Upper lobe of left lung (tissue), 6 donors: ENCODE measurements around the gene SUMF1. TPM values are rescaled to one million over a fixed set of nuclear protein-coding genes. Genes with fewer than 3 reads are reported as not detected.

ENCODE experiments used
- ATAC-seq, 2 donors: fragments of 200-7000 bp; cut with Tn5 transposase; one replicate each; pipeline ENCODE4 v1.9.1; 2022; ENCODE audit warnings: mild to moderate bottlenecking in 2 of 2, moderate library complexity in 2 of 2; ENCODE audit not compliant: low FRiP score in 2 of 2
- DNase-seq, 2 donors: peaks; one replicate each; pipeline ENCODE4 v3.0.0-alpha.2; 2019 to 2020
- H3K27ac ChIP-seq, 4 donors: fragments of 200-600 bp; sonication (generic); one replicate each; pipeline ENCODE4 v1.5.1; 2016 to 2019
- H3K27me3 ChIP-seq, 4 donors: fragments of 200-600 bp; sonication (generic); one replicate each; pipeline ENCODE4 v1.5.1; 2017 to 2019
- H3K36me3 ChIP-seq, 4 donors: fragments of 200-600 bp; sonication (generic); one replicate each; pipeline ENCODE4 v1.5.1; 2016 to 2019
- H3K4me1 ChIP-seq, 4 donors: fragments of 200-600 bp; sonication (generic); one replicate each; pipeline ENCODE4 v1.5.1; 2018 to 2019
- H3K4me3 ChIP-seq, 4 donors: fragments of 200-600 bp; sonication (generic); one replicate each; pipeline ENCODE4 v1.5.1; 2017 to 2019; ENCODE audit warnings: mild to moderate bottlenecking in 2 of 4, moderate library complexity in 1 of 4
- H3K9me3 ChIP-seq, 4 donors: fragments of 200-600 bp; sonication (generic); one replicate each; pipeline ENCODE4 v1.5.1; 2018 to 2019
- EP300 ChIP-seq, 4 donors: sonication (generic); formaldehyde crosslinking; IDR thresholded peaks; one replicate each; pipeline ENCODE4 v1.5.1; 2017; ENCODE audit warnings: antibody characterized with exemption in 4 of 4, control low read depth in 2 of 4
- POLR2A ChIP-seq, 4 donors: fragments of 450-650 bp; IDR thresholded peaks; one replicate each; pipeline ENCODE4 v1.5.1; 2016 to 2017; ENCODE audit warnings: antibody characterized with exemption in 4 of 4, mild to moderate bottlenecking in 2 of 4
- POLR2AphosphoS5 ChIP-seq, 2 donors: sonication (generic); formaldehyde crosslinking; IDR thresholded peaks; one replicate each; pipeline ENCODE4 v1.5.1; 2017; ENCODE audit warnings: antibody characterized with exemption in 2 of 2
- WGBS, 2 donors: methylation state at CpG; one replicate each; pipeline ENCODE4 v1.1.5; 2017 to 2018; 5-methylcytosine and 5-hydroxymethylcytosine counted together
- total RNA-seq, 6 donors: library from RNA; depleted of rRNA in 4 of 6; stranded (reverse); fragments of >200 nt in 4 of 6; gene quantifications; one replicate each; pipeline versions ENCODE4 v1.1.0 to v1.2.1, GENCODE V29; 2016 to 2021
- TF ChIP-seq, protein P1 (sequence below), 6 experiments: fragments of 450-650 bp in 4 of 6; fragments of 200-600 bp in 2 of 6; sonication (generic) in 2 of 6; IDR thresholded peaks; one replicate each; pipeline ENCODE4 v1.5.1; 2016 to 2019; ENCODE audit warnings: antibody characterized with exemption in 6 of 6
- donor health status: DM: no; HTN: no; CAD: no; lungs with moderate emphysema.
- donor health status: DM: no; HTN: yes; CAD: no; lungs with severe emphysema.

The SUMF1 gene
- total RNA-seq, 6 donors from 2014 or later = 34.5 to 63.0 (median 54.0) TPM

DNA sequence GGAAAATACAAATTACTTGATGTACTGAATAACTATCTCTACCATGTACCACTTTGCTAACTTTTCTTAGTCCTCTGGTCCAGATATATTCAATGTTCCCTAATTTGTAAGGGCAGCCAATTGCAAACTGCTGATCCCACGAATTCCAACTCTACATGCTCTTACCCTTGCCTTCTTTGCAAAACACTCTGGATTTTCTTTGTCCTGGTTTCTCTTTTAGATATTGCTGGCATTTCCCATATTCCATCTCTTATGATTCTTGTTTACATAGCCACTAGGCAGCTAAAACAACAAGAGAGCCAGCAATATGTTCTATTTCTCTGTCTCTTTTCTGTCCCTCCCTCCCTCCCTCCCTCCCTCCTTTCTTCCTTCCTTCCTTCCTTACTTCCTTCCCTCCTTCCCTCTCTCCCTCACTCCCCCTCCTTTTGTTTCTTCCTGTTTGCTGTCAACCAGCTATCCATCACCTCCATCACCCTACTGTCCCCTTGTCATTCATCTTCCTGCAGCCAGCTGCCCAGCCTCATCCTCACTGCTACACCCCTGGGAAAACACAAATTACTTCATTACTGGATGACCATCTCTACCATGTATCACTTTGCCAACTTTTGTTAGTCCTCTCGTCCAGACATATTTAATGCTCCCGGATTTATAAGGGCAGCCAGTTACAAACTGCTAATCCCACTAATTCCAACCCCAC is 130.1 kb downstream of the SUMF1 start:
- WGBS, 2 donors = 51 to 66% methylated on average over 3 of the region's 3 CpGs
- H3K4me3 ChIP-seq = no peak overlapping the region
- no peaks in the 10 kb centered on the region for H3K36me3 ChIP-seq
- H3K27ac ChIP-seq = peak overlapping the region in 1 of 4 donors; percentile 42
- no peak for ATAC-seq
- DNase-seq = no peak
- H3K4me1 ChIP-seq = peaks cover 0 to 8% (median 4%) of the 10 kb centered on the region in 4 donors
- H3K9me3 ChIP-seq = no peaks in the 10 kb centered on the region
- TF ChIP-seq, protein P1, sequence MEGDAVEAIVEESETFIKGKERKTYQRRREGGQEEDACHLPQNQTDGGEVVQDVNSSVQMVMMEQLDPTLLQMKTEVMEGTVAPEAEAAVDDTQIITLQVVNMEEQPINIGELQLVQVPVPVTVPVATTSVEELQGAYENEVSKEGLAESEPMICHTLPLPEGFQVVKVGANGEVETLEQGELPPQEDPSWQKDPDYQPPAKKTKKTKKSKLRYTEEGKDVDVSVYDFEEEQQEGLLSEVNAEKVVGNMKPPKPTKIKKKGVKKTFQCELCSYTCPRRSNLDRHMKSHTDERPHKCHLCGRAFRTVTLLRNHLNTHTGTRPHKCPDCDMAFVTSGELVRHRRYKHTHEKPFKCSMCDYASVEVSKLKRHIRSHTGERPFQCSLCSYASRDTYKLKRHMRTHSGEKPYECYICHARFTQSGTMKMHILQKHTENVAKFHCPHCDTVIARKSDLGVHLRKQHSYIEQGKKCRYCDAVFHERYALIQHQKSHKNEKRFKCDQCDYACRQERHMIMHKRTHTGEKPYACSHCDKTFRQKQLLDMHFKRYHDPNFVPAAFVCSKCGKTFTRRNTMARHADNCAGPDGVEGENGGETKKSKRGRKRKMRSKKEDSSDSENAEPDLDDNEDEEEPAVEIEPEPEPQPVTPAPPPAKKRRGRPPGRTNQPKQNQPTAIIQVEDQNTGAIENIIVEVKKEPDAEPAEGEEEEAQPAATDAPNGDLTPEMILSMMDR (IDR thresholded peaks at IDR 0.05) = no peak
- TF ChIP-seq POLR2AphosphoS5 (IDR thresholded peaks at IDR 0.05) (peak in 1 of 2 donors; percentile 26), POLR2A (IDR thresholded peaks at IDR 0.05) (no peak), EP300 (IDR thresholded peaks at IDR 0.05) (no peak)
- no peaks in the 10 kb centered on the region for H3K27me3 ChIP-seq

GRCh38 chr3:4335840-4336562 is 131.1 kb downstream of the SUMF1 start:
- DNase-seq = no peak
- Histone ChIP-seq H3K36me3 (no peaks in the 10 kb centered on the region), H3K4me3 (no peak overlapping the region), H3K9me3 (no peaks in the 10 kb centered on the region), H3K27ac (no peak overlapping the region), H3K27me3 (no peaks in the 10 kb centered on the region), H3K4me1 (peaks cover 0 to 8% (median 4%) of the 10 kb centered on the region in 4 donors)
- 67 to 68% methylated on average over 5 of the region's 5 CpGs for WGBS, 2 donors
- TF ChIP-seq POLR2AphosphoS5 (IDR thresholded peaks at IDR 0.05) (no peak), EP300 (IDR thresholded peaks at IDR 0.05) (no peak), POLR2A (IDR thresholded peaks at IDR 0.05) (no peak)
- TF ChIP-seq, protein P1 (IDR thresholded peaks at IDR 0.05) = no peak
- ATAC-seq = no peak

GRCh38 chr3:4334548-4334947 is 132.5 kb downstream of the SUMF1 start:
- Histone ChIP-seq H3K27ac (no peak overlapping the region), H3K4me1 (peaks cover 0 to 7% (median 2%) of the 10 kb centered on the region in 4 donors), H3K4me3 (no peak overlapping the region), H3K9me3 (peaks cover 0 to 1% (median under 1%) of the 10 kb centered on the region in 4 donors), H3K36me3 (no peaks in the 10 kb centered on the region), H3K27me3 (no peaks in the 10 kb centered on the region)
- no peak for DNase-seq
- TF ChIP-seq, protein P1 (IDR thresholded peaks at IDR 0.05) = no peak
- TF ChIP-seq POLR2AphosphoS5 (IDR thresholded peaks at IDR 0.05) (no peak), POLR2A (IDR thresholded peaks at IDR 0.05) (no peak), EP300 (IDR thresholded peaks at IDR 0.05) (no peak)
- 44 to 46% methylated on average over 1 of the region's 1 CpG for WGBS, 2 donors
- no peak for ATAC-seq

DNA sequence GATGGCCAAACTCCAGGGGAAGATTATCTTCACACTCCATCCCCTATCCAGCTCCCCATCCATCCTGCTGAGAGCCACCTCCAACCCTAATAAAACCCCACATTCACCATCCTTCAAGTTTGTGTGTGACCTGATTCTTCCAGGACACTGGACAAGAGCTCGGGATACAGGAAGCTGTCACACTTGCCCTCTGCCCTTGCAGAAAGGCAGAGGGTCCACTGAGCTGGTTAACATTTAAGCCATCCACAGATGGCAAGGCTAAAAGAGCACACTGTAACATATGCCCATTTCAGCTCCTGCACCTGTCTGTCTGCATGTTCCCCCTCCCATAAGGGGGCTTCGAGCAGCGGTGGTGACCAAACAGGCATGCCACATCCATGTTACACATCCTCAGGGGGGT is 134.1 kb downstream of the SUMF1 start:
- Histone ChIP-seq H3K27ac (no peak overlapping the region), H3K4me1 (peaks cover 0 to 6% (median 2%) of the 10 kb centered on the region in 4 donors), H3K4me3 (no peak overlapping the region), H3K27me3 (no peaks in the 10 kb centered on the region), H3K36me3 (no peaks in the 10 kb centered on the region), H3K9me3 (peaks cover 0 to 6% (median 2%) of the 10 kb centered on the region in 4 donors)
- ATAC-seq = no peak
- TF ChIP-seq EP300 (IDR thresholded peaks at IDR 0.05) = no peak
- TF ChIP-seq POLR2A (IDR thresholded peaks at IDR 0.05) = no peak
- TF ChIP-seq, protein P1 (IDR thresholded peaks at IDR 0.05) = no peak
- TF ChIP-seq POLR2AphosphoS5 (IDR thresholded peaks at IDR 0.05) = no peak
- WGBS, 2 donors = 78 to 98% methylated on average over 3 of the region's 3 CpGs
- no peak for DNase-seq
